ENCODE results near the gene TNNI3. TPM values are rescaled to one million over a fixed set of nuclear protein-coding genes. Genes with fewer than 3 reads are reported as not detected.

Gene TNNI3
- total and polyA plus RNA-seq, 10 of the 15 experiments (the other 5 are each of a cell fraction or from before 2014, with no cell fraction given): not detected

DNA sequence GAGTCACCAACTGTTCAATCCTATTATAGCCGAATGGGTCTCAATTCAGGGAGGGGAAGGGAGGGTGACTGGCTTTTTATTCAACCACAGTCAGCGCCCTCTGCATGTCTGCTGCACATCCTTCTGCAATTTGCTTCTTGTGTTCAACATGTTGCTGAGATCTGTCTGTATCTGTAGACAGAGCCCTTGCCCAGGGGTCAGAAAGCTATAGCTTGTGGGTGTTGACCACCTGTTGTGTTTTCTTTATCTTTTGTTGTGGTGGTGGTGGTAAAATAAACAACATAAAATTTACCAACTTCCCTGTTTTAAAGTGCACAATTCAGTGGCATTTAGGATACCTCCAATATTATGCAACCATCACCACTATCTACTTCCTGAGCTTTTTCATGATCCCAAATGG, 52.3 kb downstream of the TNNI3 start (continued):
- TF ChIP-seq, protein P1, sequence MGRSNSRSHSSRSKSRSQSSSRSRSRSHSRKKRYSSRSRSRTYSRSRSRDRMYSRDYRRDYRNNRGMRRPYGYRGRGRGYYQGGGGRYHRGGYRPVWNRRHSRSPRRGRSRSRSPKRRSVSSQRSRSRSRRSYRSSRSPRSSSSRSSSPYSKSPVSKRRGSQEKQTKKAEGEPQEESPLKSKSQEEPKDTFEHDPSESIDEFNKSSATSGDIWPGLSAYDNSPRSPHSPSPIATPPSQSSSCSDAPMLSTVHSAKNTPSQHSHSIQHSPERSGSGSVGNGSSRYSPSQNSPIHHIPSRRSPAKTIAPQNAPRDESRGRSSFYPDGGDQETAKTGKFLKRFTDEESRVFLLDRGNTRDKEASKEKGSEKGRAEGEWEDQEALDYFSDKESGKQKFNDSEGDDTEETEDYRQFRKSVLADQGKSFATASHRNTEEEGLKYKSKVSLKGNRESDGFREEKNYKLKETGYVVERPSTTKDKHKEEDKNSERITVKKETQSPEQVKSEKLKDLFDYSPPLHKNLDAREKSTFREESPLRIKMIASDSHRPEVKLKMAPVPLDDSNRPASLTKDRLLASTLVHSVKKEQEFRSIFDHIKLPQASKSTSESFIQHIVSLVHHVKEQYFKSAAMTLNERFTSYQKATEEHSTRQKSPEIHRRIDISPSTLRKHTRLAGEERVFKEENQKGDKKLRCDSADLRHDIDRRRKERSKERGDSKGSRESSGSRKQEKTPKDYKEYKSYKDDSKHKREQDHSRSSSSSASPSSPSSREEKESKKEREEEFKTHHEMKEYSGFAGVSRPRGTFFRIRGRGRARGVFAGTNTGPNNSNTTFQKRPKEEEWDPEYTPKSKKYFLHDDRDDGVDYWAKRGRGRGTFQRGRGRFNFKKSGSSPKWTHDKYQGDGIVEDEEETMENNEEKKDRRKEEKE (IDR thresholded peaks at IDR 0.05): no peak
- no peak for TF ChIP-seq MEF2A (IDR thresholded peaks at IDR 0.05; ENCODE audit: insufficient read depth, low read depth, low read length)
- no peak for TF ChIP-seq PAX5 (IDR thresholded peaks at IDR 0.05; ENCODE audit: borderline replicate concordance, low read depth, low read length)
- TF ChIP-seq WRNIP1 (IDR thresholded peaks at IDR 0.05; ENCODE audit: borderline replicate concordance, low read depth, low read length): no peak
- TF ChIP-seq, protein P2, sequence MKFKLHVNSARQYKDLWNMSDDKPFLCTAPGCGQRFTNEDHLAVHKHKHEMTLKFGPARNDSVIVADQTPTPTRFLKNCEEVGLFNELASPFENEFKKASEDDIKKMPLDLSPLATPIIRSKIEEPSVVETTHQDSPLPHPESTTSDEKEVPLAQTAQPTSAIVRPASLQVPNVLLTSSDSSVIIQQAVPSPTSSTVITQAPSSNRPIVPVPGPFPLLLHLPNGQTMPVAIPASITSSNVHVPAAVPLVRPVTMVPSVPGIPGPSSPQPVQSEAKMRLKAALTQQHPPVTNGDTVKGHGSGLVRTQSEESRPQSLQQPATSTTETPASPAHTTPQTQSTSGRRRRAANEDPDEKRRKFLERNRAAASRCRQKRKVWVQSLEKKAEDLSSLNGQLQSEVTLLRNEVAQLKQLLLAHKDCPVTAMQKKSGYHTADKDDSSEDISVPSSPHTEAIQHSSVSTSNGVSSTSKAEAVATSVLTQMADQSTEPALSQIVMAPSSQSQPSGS (IDR thresholded peaks at IDR 0.05; ENCODE audit: low read length): no peak
- TF ChIP-seq, protein P3, sequence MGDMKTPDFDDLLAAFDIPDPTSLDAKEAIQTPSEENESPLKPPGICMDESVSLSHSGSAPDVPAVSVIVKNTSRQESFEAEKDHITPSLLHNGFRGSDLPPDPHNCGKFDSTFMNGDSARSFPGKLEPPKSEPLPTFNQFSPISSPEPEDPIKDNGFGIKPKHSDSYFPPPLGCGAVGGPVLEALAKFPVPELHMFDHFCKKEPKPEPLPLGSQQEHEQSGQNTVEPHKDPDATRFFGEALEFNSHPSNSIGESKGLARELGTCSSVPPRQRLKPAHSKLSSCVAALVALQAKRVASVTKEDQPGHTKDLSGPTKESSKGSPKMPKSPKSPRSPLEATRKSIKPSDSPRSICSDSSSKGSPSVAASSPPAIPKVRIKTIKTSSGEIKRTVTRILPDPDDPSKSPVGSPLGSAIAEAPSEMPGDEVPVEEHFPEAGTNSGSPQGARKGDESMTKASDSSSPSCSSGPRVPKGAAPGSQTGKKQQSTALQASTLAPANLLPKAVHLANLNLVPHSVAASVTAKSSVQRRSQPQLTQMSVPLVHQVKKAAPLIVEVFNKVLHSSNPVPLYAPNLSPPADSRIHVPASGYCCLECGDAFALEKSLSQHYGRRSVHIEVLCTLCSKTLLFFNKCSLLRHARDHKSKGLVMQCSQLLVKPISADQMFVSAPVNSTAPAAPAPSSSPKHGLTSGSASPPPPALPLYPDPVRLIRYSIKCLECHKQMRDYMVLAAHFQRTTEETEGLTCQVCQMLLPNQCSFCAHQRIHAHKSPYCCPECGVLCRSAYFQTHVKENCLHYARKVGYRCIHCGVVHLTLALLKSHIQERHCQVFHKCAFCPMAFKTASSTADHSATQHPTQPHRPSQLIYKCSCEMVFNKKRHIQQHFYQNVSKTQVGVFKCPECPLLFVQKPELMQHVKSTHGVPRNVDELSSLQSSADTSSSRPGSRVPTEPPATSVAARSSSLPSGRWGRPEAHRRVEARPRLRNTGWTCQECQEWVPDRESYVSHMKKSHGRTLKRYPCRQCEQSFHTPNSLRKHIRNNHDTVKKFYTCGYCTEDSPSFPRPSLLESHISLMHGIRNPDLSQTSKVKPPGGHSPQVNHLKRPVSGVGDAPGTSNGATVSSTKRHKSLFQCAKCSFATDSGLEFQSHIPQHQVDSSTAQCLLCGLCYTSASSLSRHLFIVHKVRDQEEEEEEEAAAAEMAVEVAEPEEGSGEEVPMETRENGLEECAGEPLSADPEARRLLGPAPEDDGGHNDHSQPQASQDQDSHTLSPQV (IDR thresholded peaks at IDR 0.05): no peak
- no peak for TF ChIP-seq TCF12 (IDR thresholded peaks at IDR 0.05; ENCODE audit: low read depth, low read length)

Data from GM12878 (cell line).